Activated CD4-positive, alpha-beta T cell treated with anti-CD3 and anti-CD28 coated beads for 24 hours (primary cell): ENCODE measurements around the gene SNX14.
"Not testable (repeated sequence)": the region's sequence is repeated elsewhere in the genome, so short reads cannot be mapped to it uniquely, and the experiment has no call there.

Experiments used
- DNase-seq, 2 donors: peaks; one replicate each; pipeline ENCODE4 v3.0.0-alpha.2; 2020; ENCODE audit warnings: low read depth in 2 of 2

The SNX14 gene

GRCh38 chr6:85593438-85594196 lies at the start of gene SNX14:
Gene SNX14, minus strand, starts transcription at chr6:85593858. Its CDS starts 140 bp downstream, at chr6:85593718.
- peak; percentile 48 to 66 for DNase-seq

GRCh38 chr6:85642774-85643536 lies 49.3 kb upstream of the SNX14 start, which contains the start of gene SYNCRIP:
Gene SYNCRIP, minus strand, starts transcription at chr6:85642886. Its CDS starts 1,447 bp downstream, at chr6:85641439.
- peak; percentile 94 to 98 for DNase-seq

GRCh38 chr6:85641897-85642773 lies 48.5 kb upstream of the SNX14 start:
- peak; percentile 26 to 27 for DNase-seq

GRCh38 chr6:85641522-85641896 lies 47.9 kb upstream of the SNX14 start:
- peak in 1 of 2 donors; percentile 25 for DNase-seq

- no peak for DNase-seq
Measured at GRCh38 chr6:85640821-85641220, 47.2 kb upstream of the SNX14 start.

GRCh38 chr6:85637579-85637978 lies 43.9 kb upstream of the SNX14 start:
- DNase-seq: no peak

- no peak for DNase-seq
Measured at GRCh38 chr6:85632164-85632942, 38.7 kb upstream of the SNX14 start.

- DNase-seq: not testable (repeated sequence)
Measured at GRCh38 chr6:85631117-85631516, 37.5 kb upstream of the SNX14 start.

GRCh38 chr6:85628353-85628752 lies 34.7 kb upstream of the SNX14 start:
- no peak for DNase-seq

- no peak for DNase-seq
Measured at GRCh38 chr6:85620308-85620707, 26.6 kb upstream of the SNX14 start.

GRCh38 chr6:85614780-85615179 lies 21.1 kb upstream of the SNX14 start:
- no peak for DNase-seq

GRCh38 chr6:85612690-85613474 lies 19.2 kb upstream of the SNX14 start:
- DNase-seq: no peak

GRCh38 chr6:85610182-85610895 lies 16.7 kb upstream of the SNX14 start:
- no peak for DNase-seq

GRCh38 chr6:85602100-85602499 lies 8.4 kb upstream of the SNX14 start:
- DNase-seq: no peak

GRCh38 chr6:85600713-85601313 lies 7.2 kb upstream of the SNX14 start:
- DNase-seq: no peak

- DNase-seq: peak; percentile 14 to 22
Measured at GRCh38 chr6:85594197-85594930, 706 bp upstream of the SNX14 start.

GRCh38 chr6:85592033-85592432 lies 1.6 kb downstream of the SNX14 start:
- no peak for DNase-seq

- no peak for DNase-seq
Measured at GRCh38 chr6:85591207-85591606, 2.5 kb downstream of the SNX14 start.

GRCh38 chr6:85585741-85586140 lies 7.9 kb downstream of the SNX14 start:
- no peak for DNase-seq
